Testis (tissue), 2 donors: ENCODE results near the gene MYLK.

ENCODE experiments used
- CTCF ChIP-seq, 3 experiments: fragments of 450-650 bp in 2 of 3; fragments of 200-600 bp in 1 of 3; sonication (generic) in 1 of 3; IDR thresholded peaks; one replicate each; pipeline ENCODE4 v1.5.1; 2016 to 2019; ENCODE audit warnings: antibody characterized with exemption in 3 of 3, mild to moderate bottlenecking in 2 of 3, moderate library complexity in 1 of 3
- POLR2A ChIP-seq: fragments of 450-650 bp; IDR thresholded peaks from one replicate; pipeline ENCODE4 v1.6.1; 2017; ENCODE audit warnings: antibody characterized with exemption, mild to moderate bottlenecking, moderate library complexity

- no peak for TF ChIP-seq POLR2A
- TF ChIP-seq CTCF (IDR thresholded peaks at IDR 0.05), result no peak
These were observed 25.7 kb upstream of the MYLK start for GRCh38 chr3:123909785-123910184.
